Glutamatergic neuron (in vitro differentiated cells): ENCODE data around the gene CCDC192. TPM values are rescaled to one million over a fixed set of nuclear protein-coding genes. Genes with fewer than 3 reads are reported as not detected.
"Not testable (repeated sequence)": the region's sequence is repeated elsewhere in the genome, so short reads cannot be mapped to it uniquely, and the experiment has no call there.

Experiments
- DNase-seq: peaks from one replicate; pipeline ENCODE4 v3.0.0; 2022
- H3K27ac Mint-ChIP-seq: one replicate; pipeline ENCODE4 v1.8.0; 2020; ENCODE audit warnings: mild to moderate bottlenecking, mixed read lengths, inconsistent platforms; ENCODE audit not compliant: unreplicated experiment
- H3K27me3 Mint-ChIP-seq: one replicate; pipeline ENCODE4 v1.8.0; 2020; ENCODE audit warnings: mild to moderate bottlenecking, moderate library complexity, mixed read lengths, inconsistent platforms; ENCODE audit not compliant: unreplicated experiment
- H3K36me3 Mint-ChIP-seq: one replicate; pipeline ENCODE4 v1.8.0; 2020; ENCODE audit warnings: mild to moderate bottlenecking, mixed read lengths, inconsistent platforms; ENCODE audit not compliant: unreplicated experiment
- H3K4me1 Mint-ChIP-seq: one replicate; pipeline ENCODE4 v1.8.0; 2020; ENCODE audit warnings: mild to moderate bottlenecking, low read depth, mixed read lengths, inconsistent platforms; ENCODE audit not compliant: unreplicated experiment
- H3K4me3 Mint-ChIP-seq: one replicate; pipeline ENCODE4 v1.8.0; 2020; ENCODE audit warnings: mild to moderate bottlenecking, mixed read lengths, inconsistent platforms; ENCODE audit not compliant: unreplicated experiment
- H3K9me3 Mint-ChIP-seq: one replicate; pipeline ENCODE4 v1.8.0; 2020; ENCODE audit warnings: mild to moderate bottlenecking, moderate library complexity, mixed read lengths, inconsistent platforms; ENCODE audit not compliant: unreplicated experiment
- CTCF ChIP-seq: fragments of 200-600 bp; sonication (generic); IDR thresholded peaks from one replicate; pipeline ENCODE4 v1.5.0; 2021; ENCODE audit not compliant: partially characterized antibody, unreplicated experiment
- total RNA-seq: library from RNA; stranded (reverse); fragmentation: NEBNext Ultra II Directional; extraction: Animal tissue kit (Norgen Biotek cat#: 25700); gene quantifications from one replicate; pipeline ENCODE4 v1.2.1, GENCODE V29; 2021; ENCODE audit not compliant: unreplicated experiment

CCDC192 gene
- total RNA-seq, 1 donor from 2014 or later = not detected

DNA sequence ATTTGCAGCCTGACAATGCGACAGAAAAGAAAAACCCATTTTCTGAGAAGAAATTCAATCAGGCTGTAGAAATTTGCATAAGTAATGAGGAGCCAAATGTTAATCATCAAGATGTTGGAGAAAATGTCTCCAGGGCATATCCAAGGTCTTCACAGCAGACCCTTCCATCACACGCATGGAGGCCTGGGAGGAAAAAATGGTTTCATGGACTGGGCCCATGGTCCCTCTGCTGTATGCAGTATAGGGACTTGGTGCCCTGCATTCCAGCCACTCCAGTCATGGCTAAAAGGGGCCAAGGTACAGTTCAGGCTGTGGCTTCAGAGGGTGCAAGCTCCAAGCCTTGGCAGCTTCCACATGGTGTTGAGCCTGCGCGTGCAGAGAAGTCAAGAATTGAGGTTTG lies 73.3 kb downstream of the CCDC192 start:
- DNase-seq = no peak
- H3K4me1 Mint-ChIP-seq = no peaks in the 10 kb centered on the region

GRCh38 chr5:127777957-127778356 lies 74.8 kb downstream of the CCDC192 start:
- no peak for DNase-seq
- Mint-ChIP-seq H3K4me1 (no peaks in the 10 kb centered on the region), H3K4me3 (no peak overlapping the region), H3K9me3 (peaks cover 3% of the 10 kb centered on the region), H3K36me3 (peaks cover 24% of the 10 kb centered on the region), H3K27me3 (peaks cover 2% of the 10 kb centered on the region), H3K27ac (no peak overlapping the region)
- no peak for TF ChIP-seq CTCF

More for the DNA sequence above, 73.3 kb downstream of the CCDC192 start:
- H3K36me3 Mint-ChIP-seq = peaks cover 24% of the 10 kb centered on the region
- peaks cover 3% of the 10 kb centered on the region for H3K9me3 Mint-ChIP-seq
- no peak for TF ChIP-seq CTCF
- H3K27ac Mint-ChIP-seq = no peak overlapping the region
- peaks cover 2% of the 10 kb centered on the region for H3K27me3 Mint-ChIP-seq
- H3K4me3 Mint-ChIP-seq = no peak overlapping the region

DNA sequence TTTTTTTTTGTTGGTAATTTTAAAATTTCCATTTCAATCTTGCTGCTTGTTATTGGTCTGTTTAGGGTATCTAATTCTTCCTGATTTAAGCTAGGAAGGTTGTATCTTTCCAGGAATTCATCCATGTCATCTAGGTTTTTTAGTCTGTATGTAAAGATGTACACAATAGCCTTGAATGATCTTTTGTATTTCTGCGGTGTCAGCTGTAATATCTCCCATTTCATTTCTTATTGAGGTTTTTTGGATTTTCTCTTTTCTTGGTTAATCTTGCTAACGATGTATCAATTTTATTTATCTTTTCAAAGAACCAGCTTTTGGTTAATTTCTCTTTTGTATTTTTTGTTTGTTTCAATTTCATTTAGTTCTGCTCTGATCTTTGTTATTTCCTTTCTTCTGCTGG lies 79.3 kb downstream of the CCDC192 start:
- not testable (repeated sequence) for H3K4me1 Mint-ChIP-seq, H3K9me3 Mint-ChIP-seq, H3K27ac Mint-ChIP-seq, H3K27me3 Mint-ChIP-seq, H3K4me3 Mint-ChIP-seq, DNase-seq
- peaks cover 13% of the 10 kb centered on the region for H3K36me3 Mint-ChIP-seq

GRCh38 chr5:127785098-127785927 lies 82.1 kb downstream of the CCDC192 start:
- Mint-ChIP-seq H3K27me3 (peaks cover under 1% of the 10 kb centered on the region), H3K4me3 (no peak overlapping the region), H3K36me3 (no peaks in the 10 kb centered on the region), H3K27ac (no peak overlapping the region), H3K9me3 (no peaks in the 10 kb centered on the region), H3K4me1 (peaks cover 2% of the 10 kb centered on the region)
- DNase-seq = no peak
- TF ChIP-seq CTCF = no peak

DNA sequence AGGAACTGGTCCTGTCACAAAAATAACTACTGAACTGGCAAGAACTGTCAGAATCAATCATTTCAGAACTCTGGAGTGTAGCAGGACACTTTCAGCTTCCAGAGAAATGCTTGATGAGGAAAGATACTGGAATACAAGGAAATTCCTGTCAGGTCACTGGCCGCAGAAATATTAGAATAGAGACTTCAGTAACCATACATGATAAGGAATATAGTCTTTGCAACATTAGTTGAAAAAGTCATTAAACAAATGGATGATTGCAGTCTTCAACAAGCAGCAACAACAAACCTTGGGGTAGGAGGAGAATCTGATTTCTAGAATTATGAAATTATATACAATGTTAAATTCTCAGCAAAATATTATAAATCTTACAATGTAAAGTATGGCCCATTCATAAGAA lies 88.2 kb downstream of the CCDC192 start:
- no peaks in the 10 kb centered on the region for H3K4me1 Mint-ChIP-seq
- no peak for TF ChIP-seq CTCF
- H3K27ac Mint-ChIP-seq = no peak overlapping the region
- H3K9me3 Mint-ChIP-seq = no peaks in the 10 kb centered on the region
- H3K4me3 Mint-ChIP-seq = no peak overlapping the region
- DNase-seq = no peak
- no peaks in the 10 kb centered on the region for H3K36me3 Mint-ChIP-seq
- no peaks in the 10 kb centered on the region for H3K27me3 Mint-ChIP-seq

DNA sequence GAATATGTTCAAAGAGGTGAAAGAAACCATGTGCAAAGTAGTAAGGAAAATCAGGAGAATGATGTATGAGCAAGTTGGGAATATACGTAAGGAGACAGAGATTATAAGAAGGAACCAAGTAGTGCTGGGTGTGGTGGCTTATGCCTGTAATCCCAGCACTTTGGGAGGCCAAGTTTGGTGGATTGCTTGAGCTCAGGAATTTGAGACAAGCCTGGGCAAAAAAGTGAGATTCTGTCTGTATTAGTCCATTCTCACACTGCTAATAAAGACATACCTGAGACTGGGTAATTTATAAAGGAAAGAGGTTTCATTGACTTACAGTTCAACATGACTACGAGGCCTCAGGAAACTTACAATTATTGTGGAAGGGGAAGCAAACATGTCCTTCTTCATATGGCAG lies 88.7 kb downstream of the CCDC192 start:
- H3K36me3 Mint-ChIP-seq, H3K4me3 Mint-ChIP-seq, H3K27ac Mint-ChIP-seq: not testable (repeated sequence)

More for the DNA sequence above, 88.7 kb downstream of the CCDC192 start:
- not testable (repeated sequence) for H3K9me3 Mint-ChIP-seq, DNase-seq, H3K27me3 Mint-ChIP-seq, H3K4me1 Mint-ChIP-seq
